22Rv1 (cell line): Measurements from ENCODE around the gene EGFLAM.

Experiments
- CTCF ChIP-seq: fragments of 450-650 bp; IDR thresholded peaks from 2 replicates; pipeline ENCODE4 v1.5.1; 2017; ENCODE audit warnings: mild to moderate bottlenecking
- ZFX ChIP-seq: fragments of 450-650 bp; IDR thresholded peaks from 2 replicates; pipeline ENCODE4 v1.6.1; 2017; ENCODE audit warnings: antibody characterized with exemption, borderline replicate concordance

- TF ChIP-seq CTCF, result no peak
- TF ChIP-seq ZFX, result no peak
Observed at GRCh38 chr5:38403877-38404635, 145.7 kb downstream of the EGFLAM start.
